HepG2 (cell line): Measurements from ENCODE around the gene CALML6. TPM values are rescaled to one million over a fixed set of nuclear protein-coding genes. Genes with fewer than 3 reads are reported as not detected.

ENCODE experiments used
- ATF7-NPFF ChIP-seq: sonication (generic); formaldehyde crosslinking; IDR thresholded peaks from 2 replicates; pipeline ENCODE4 v1.8.1; 2023; ENCODE audit warnings: mild to moderate bottlenecking, low read depth, missing genetic modification reagents, moderate library complexity
- BORCS8-MEF2B ChIP-seq: sonication (generic); formaldehyde crosslinking; IDR thresholded peaks from 2 replicates; pipeline ENCODE4 v1.8.0; 2022; ENCODE audit warnings: mild to moderate bottlenecking, missing genetic modification reagents
- CHD2 ChIP-seq: IDR thresholded peaks from 2 replicates; pipeline ENCODE4 v1.6.1; 2011; ENCODE audit warnings: low read depth, low read length, improper control_type of control experiment
- HHEX ChIP-seq: IDR thresholded peaks from 2 replicates; pipeline ENCODE4 v1.6.1; 2016; ENCODE audit warnings: control low read depth
- HNF4A ChIP-seq: sonication (generic); formaldehyde crosslinking; IDR thresholded peaks from 2 replicates; pipeline ENCODE4 v1.4.0; 2020; ENCODE audit warnings: missing genetic modification reagents
- HNRNPK ChIP-seq: fragments of 200-400 bp; formaldehyde crosslinking; IDR thresholded peaks from 2 replicates; pipeline ENCODE4 v1.6.1; 2018; ENCODE audit warnings: low read length, low read depth, moderate library complexity, mild to moderate bottlenecking; ENCODE audit not compliant: poor library complexity, severe bottlenecking
- MAX ChIP-seq: IDR thresholded peaks from 2 replicates; pipeline ENCODE4 v1.6.1; 2012; ENCODE audit warnings: inconsistent platforms
- MYNN ChIP-seq: sonication (generic); formaldehyde crosslinking; IDR thresholded peaks from 2 replicates; pipeline ENCODE4 v1.4.0; 2020; ENCODE audit warnings: mild to moderate bottlenecking, low read depth, missing genetic modification reagents
- POLR2A ChIP-seq, 2 experiments: IDR thresholded peaks; 2 replicates each; pipeline ENCODE4 v1.6.1; 2011; ENCODE audit warnings: low read depth in 2 of 2, low read length in 2 of 2, mild to moderate bottlenecking in 1 of 2, moderate library complexity in 1 of 2; ENCODE audit not compliant: insufficient read depth in 1 of 2
- RARA ChIP-seq: IDR thresholded peaks from 2 replicates; pipeline ENCODE4 v1.6.1; 2016; ENCODE audit warnings: missing genetic modification reagents, missing compliant biosample characterization
- RFX1 ChIP-seq: fragments of 450-650 bp; IDR thresholded peaks from 2 replicates; pipeline ENCODE4 v1.6.1; 2017
- RXRA ChIP-seq: sonication (generic); formaldehyde crosslinking; IDR thresholded peaks from 2 replicates; pipeline ENCODE4 v1.5.1; 2020; ENCODE audit warnings: missing genetic modification reagents
- SOX5 ChIP-seq: IDR thresholded peaks from 2 replicates; pipeline ENCODE4 v1.6.1; 2016; ENCODE audit warnings: borderline replicate concordance
- TAF15 ChIP-seq: fragments of 200-400 bp; formaldehyde crosslinking; IDR thresholded peaks from one replicate; pipeline ENCODE4 v1.6.1; 2018; ENCODE audit warnings: mild to moderate bottlenecking, low read depth, low read length; ENCODE audit not compliant: poor library complexity, severe bottlenecking
- TGIF2 ChIP-seq: IDR thresholded peaks from 2 replicates; pipeline ENCODE4 v1.6.1; 2016; ENCODE audit warnings: control low read depth, missing compliant biosample characterization
- ZBTB2 ChIP-seq: sonication (generic); formaldehyde crosslinking; IDR thresholded peaks from 2 replicates; pipeline ENCODE4 v1.8.0; 2022; ENCODE audit warnings: low read depth, missing genetic modification reagents
- ZBTB42 ChIP-seq: sonication (generic); formaldehyde crosslinking; IDR thresholded peaks from 2 replicates; pipeline ENCODE4 v1.5.0; 2020; ENCODE audit warnings: mild to moderate bottlenecking, missing genetic modification reagents
- ZFP41 ChIP-seq: sonication (generic); formaldehyde crosslinking; IDR thresholded peaks from 2 replicates; pipeline ENCODE4 v1.4.0; 2020; ENCODE audit warnings: mild to moderate bottlenecking, missing genetic modification reagents, borderline replicate concordance
- ZNF180 ChIP-seq: sonication (generic); formaldehyde crosslinking; IDR thresholded peaks from 2 replicates; pipeline ENCODE4 v1.4.0; 2020; ENCODE audit warnings: low read depth, missing genetic modification reagents, borderline replicate concordance
- ZNF256 ChIP-seq: sonication (generic); formaldehyde crosslinking; conservative IDR thresholded peaks from 2 replicates; pipeline ENCODE4 v1.4.0; 2020; ENCODE audit warnings: missing genetic modification reagents
- ZNF264 ChIP-seq: sonication (generic); formaldehyde crosslinking; IDR thresholded peaks from 2 replicates; pipeline ENCODE4 v1.4.0; 2020; ENCODE audit warnings: missing genetic modification reagents
- ZNF292 ChIP-seq: sonication (generic); formaldehyde crosslinking; IDR thresholded peaks from 2 replicates; pipeline ENCODE4 v1.8.1; 2022; ENCODE audit warnings: mild to moderate bottlenecking, low read depth, missing genetic modification reagents, borderline replicate concordance
- ZNF776 ChIP-seq: sonication (generic); formaldehyde crosslinking; IDR thresholded peaks from 2 replicates; pipeline ENCODE4 v1.4.0; 2020; ENCODE audit warnings: mild to moderate bottlenecking, missing genetic modification reagents
- ZNF777 ChIP-seq: sonication (generic); formaldehyde crosslinking; IDR thresholded peaks from 2 replicates; pipeline ENCODE4 v1.4.0; 2020; ENCODE audit warnings: missing genetic modification reagents
- ZSCAN22 ChIP-seq: sonication (generic); formaldehyde crosslinking; IDR thresholded peaks from 2 replicates; pipeline ENCODE4 v1.4.0; 2020; ENCODE audit warnings: mild to moderate bottlenecking, missing genetic modification reagents
- ZSCAN25 ChIP-seq: sonication (generic); formaldehyde crosslinking; IDR thresholded peaks from 2 replicates; pipeline ENCODE4 v1.8.0; 2022; ENCODE audit warnings: mild to moderate bottlenecking, missing genetic modification reagents
- ZSCAN31 ChIP-seq: sonication (generic); formaldehyde crosslinking; IDR thresholded peaks from 2 replicates; pipeline ENCODE4 v1.5.0; 2020; ENCODE audit warnings: low read depth, mild to moderate bottlenecking, missing genetic modification reagents
- polyA plus RNA-seq, 8 experiments: library from polyadenylated mRNA; depleted of rRNA in 3 of 8; stranded (reverse) in 7 of 8; unstranded in 1 of 8; fragments of >200 nt; fragmentation: Illumina TruSeq in 4 of 8; extraction: Trizol in 4 of 8; gene quantifications; 2 replicates each; pipeline versions ENCODE4 v1.2.1 to v1.2.3, GENCODE V29; 2011 to 2016; ENCODE audit warnings: low read depth in 4 of 8, missing spikeins in 1 of 8, mixed read lengths in 1 of 8; ENCODE audit not compliant: insufficient read depth in 1 of 8
- total RNA-seq, 5 experiments: library from RNA; depleted of rRNA; stranded (reverse); fragments of >200 nt; fragmentation: Illumina TruSeq; extraction: Trizol; gene quantifications; 2 replicates each; pipeline ENCODE4 v1.2.3, GENCODE V29; 2016; ENCODE audit warnings: low read depth in 1 of 5
- TF ChIP-seq, protein P1 (sequence below): sonication (generic); formaldehyde crosslinking; IDR thresholded peaks from 2 replicates; pipeline ENCODE4 v1.4.0; 2020; ENCODE audit warnings: missing genetic modification reagents, mild to moderate bottlenecking, borderline replicate concordance
- TF ChIP-seq, protein P2 (sequence below): IDR thresholded peaks from 2 replicates; pipeline ENCODE4 v1.6.1; 2016; ENCODE audit warnings: low read depth, borderline replicate concordance

Gene CALML6
- total and polyA plus RNA-seq, 2 of the 13 experiments (the other 11 are each of a cell fraction or from before 2014, with no cell fraction given), result 0.11 to 0.12 TPM

DNA sequence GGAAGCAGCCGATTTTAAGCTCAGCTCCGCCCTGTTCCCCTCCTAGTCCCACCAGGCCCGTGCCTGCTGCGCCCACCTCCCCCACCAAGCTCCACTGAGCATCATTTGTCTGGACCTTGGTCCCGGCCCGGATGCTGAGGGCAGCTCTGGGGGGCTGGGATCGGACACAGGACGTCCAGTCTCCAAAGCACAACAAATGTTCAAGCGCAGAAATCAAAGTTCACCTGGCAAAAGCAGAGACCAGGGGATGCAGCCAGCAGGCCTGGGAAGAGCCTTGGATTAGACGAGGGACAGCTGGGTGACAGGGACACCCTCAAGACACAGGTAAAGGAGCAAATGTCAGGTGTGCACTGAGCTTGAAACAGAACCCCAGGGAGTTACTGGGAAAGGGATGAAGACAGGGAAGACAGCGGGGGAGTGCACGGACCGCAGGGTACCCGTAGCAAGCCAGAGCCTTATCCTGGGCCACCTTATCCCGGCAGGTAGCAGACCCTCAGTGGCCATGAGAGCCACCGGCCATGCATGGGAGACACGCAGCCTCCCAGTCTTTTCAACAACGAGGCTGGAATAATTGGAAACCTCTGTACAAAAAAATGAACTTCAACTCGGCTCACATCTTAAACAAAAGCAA lies 26.3 kb downstream of the CALML6 start (continued):
- TF ChIP-seq SOX5 (CRISPR knock-in tag) (peak; percentile 77; the same call in 1 of the 2 replicates), RARA (CRISPR knock-in tag) (peak; percentile 78), ZNF292 (CRISPR knock-in tag) (peak; percentile 88), ZSCAN25 (CRISPR knock-in tag) (peak; percentile 78; the same call in 1 of the 2 replicates), TGIF2 (CRISPR knock-in tag) (0 out of 2 replicates have a peak, but pooled peaks have one; percentile 51), ZSCAN31 (peak; percentile 65), ZBTB42 (CRISPR knock-in tag) (no peak), ZNF777 (CRISPR knock-in tag) (peak; percentile 48; the same call in 1 of the 2 replicates), ZNF776 (CRISPR knock-in tag) (0 out of 2 replicates have a peak, but pooled peaks have one; percentile 18), ZSCAN22 (no peak), HNRNPK (no peak), ATF7-NPFF (CRISPR knock-in tag) (no peak; the same call in 1 of the 2 replicates), BORCS8-MEF2B (peak; percentile 68), ZBTB2 (0 out of 2 replicates have a peak, but pooled peaks have one; percentile 47), ZNF264 (CRISPR knock-in tag) (peak; percentile 53; the same call in 1 of the 2 replicates), MYNN (CRISPR knock-in tag) (no peak), ZFP41 (CRISPR knock-in tag) (0 out of 2 replicates have a peak, but pooled peaks have one; percentile 13), MAX (peak; percentile 70), CHD2 (no peak), HHEX (CRISPR knock-in tag) (no peak), POLR2A (IDR thresholded peaks at IDR 0.05; ENCODE audit: insufficient read depth in 1 of 2, low read depth in 2 of 2, low read length in 2 of 2) (peak in 1 of 2 experiments; percentile 55; a peak in 2 of 4 replicates), ZNF180 (CRISPR knock-in tag) (no peak), TAF15 (no peak), ZNF256 (CRISPR knock-in tag) (no peak), RXRA (CRISPR knock-in tag) (peak; percentile 79), HNF4A (CRISPR knock-in tag) (peak; percentile 100), RFX1 (no peak)
- TF ChIP-seq, protein P1, sequence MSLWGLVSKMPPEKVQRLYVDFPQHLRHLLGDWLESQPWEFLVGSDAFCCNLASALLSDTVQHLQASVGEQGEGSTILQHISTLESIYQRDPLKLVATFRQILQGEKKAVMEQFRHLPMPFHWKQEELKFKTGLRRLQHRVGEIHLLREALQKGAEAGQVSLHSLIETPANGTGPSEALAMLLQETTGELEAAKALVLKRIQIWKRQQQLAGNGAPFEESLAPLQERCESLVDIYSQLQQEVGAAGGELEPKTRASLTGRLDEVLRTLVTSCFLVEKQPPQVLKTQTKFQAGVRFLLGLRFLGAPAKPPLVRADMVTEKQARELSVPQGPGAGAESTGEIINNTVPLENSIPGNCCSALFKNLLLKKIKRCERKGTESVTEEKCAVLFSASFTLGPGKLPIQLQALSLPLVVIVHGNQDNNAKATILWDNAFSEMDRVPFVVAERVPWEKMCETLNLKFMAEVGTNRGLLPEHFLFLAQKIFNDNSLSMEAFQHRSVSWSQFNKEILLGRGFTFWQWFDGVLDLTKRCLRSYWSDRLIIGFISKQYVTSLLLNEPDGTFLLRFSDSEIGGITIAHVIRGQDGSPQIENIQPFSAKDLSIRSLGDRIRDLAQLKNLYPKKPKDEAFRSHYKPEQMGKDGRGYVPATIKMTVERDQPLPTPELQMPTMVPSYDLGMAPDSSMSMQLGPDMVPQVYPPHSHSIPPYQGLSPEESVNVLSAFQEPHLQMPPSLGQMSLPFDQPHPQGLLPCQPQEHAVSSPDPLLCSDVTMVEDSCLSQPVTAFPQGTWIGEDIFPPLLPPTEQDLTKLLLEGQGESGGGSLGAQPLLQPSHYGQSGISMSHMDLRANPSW (CRISPR knock-in tag), result peak; percentile 66; the same call in 1 of the 2 replicates
- TF ChIP-seq, protein P2, sequence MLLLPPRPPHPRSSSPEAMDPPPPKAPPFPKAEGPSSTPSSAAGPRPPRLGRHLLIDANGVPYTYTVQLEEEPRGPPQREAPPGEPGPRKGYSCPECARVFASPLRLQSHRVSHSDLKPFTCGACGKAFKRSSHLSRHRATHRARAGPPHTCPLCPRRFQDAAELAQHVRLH (CRISPR knock-in tag), result peak; percentile 90; the same call in 1 of the 2 replicates
